Measurements from ENCODE around the gene NMT1.
A peak's percentile ranks its signal among the peaks of the same experiment; 100 is the strongest.

Gene NMT1

GRCh38 chr17:45038728-45039634, 22.1 kb upstream of the NMT1 start:
- no peak for TF ChIP-seq CTCF (IDR thresholded peaks at IDR 0.05; ENCODE audit: low read depth, low read length)
- no peak overlapping the region for H3K4me3 ChIP-seq (ENCODE audit: low read depth, low read length)

- no peak for TF ChIP-seq CTCF (IDR thresholded peaks at IDR 0.05; ENCODE audit: low read depth, low read length)
- H3K4me3 ChIP-seq (ENCODE audit: low read depth, low read length) = no peak overlapping the region
These were observed 20.7 kb upstream of the NMT1 start for GRCh38 chr17:45040459-45040858.

GRCh38 chr17:45042346-45043120, 18.6 kb upstream of the NMT1 start:
- TF ChIP-seq CTCF (IDR thresholded peaks at IDR 0.05; ENCODE audit: low read depth, low read length) = no peak
- H3K4me3 ChIP-seq (ENCODE audit: low read depth, low read length) = no peak overlapping the region

- TF ChIP-seq CTCF (IDR thresholded peaks at IDR 0.05; ENCODE audit: low read depth, low read length) = no peak
- H3K4me3 ChIP-seq (ENCODE audit: low read depth, low read length) = no peak overlapping the region
These were observed 17.1 kb upstream of the NMT1 start for GRCh38 chr17:45043813-45044540.

- H3K4me3 ChIP-seq (ENCODE audit: low read depth, low read length) = no peak overlapping the region
- no peak for TF ChIP-seq CTCF (IDR thresholded peaks at IDR 0.05; ENCODE audit: low read depth, low read length)
These were observed 14.5 kb upstream of the NMT1 start for GRCh38 chr17:45046537-45047125.

- peak; percentile 26; the same call in 1 of the 2 replicates for TF ChIP-seq CTCF (IDR thresholded peaks at IDR 0.05; ENCODE audit: low read depth, low read length)
- no peak overlapping the region for H3K4me3 ChIP-seq (ENCODE audit: low read depth, low read length)
These were observed 12.1 kb upstream of the NMT1 start for GRCh38 chr17:45048795-45049563.

All from WI38 (cell line).